Pons (tissue), 1 donor: ENCODE measurements around the gene MEAK7.

ENCODE experiments used
- DNase-seq: peaks from one replicate; pipeline ENCODE4 v3.0.0-alpha.2; 2016; ENCODE audit warnings: low spot score

Gene MEAK7

GRCh38 chr16:84504420-84505248, at the start of gene MEAK7:
Gene MEAK7 (minus strand): TSS chr16:84504659. CDS start chr16:84498086, 6,573 bp downstream.
- DNase-seq, result peak; percentile 99

GRCh38 chr16:84553873-84554399, 49.5 kb upstream of the MEAK7 start:
- no peak for DNase-seq

GRCh38 chr16:84552135-84552534, 47.7 kb upstream of the MEAK7 start:
- no peak for DNase-seq

- no peak for DNase-seq
These were observed 45.6 kb upstream of the MEAK7 start for GRCh38 chr16:84550096-84550495.

- peak; percentile 39 for DNase-seq
These were observed 44.7 kb upstream of the MEAK7 start for GRCh38 chr16:84548971-84549844.

- DNase-seq, result no peak
These were observed 44.0 kb upstream of the MEAK7 start for GRCh38 chr16:84548508-84548907.

GRCh38 chr16:84547546-84548061, 43.1 kb upstream of the MEAK7 start:
- DNase-seq, result no peak

- no peak for DNase-seq
These were observed 42.4 kb upstream of the MEAK7 start for GRCh38 chr16:84546669-84547545.

GRCh38 chr16:84545114-84545737, 40.8 kb upstream of the MEAK7 start:
- DNase-seq, result no peak

- no peak for DNase-seq
These were observed 39.7 kb upstream of the MEAK7 start for GRCh38 chr16:84544031-84544773.

GRCh38 chr16:84543253-84543652, 38.8 kb upstream of the MEAK7 start:
- DNase-seq, result no peak

- DNase-seq, result no peak
These were observed 37.7 kb upstream of the MEAK7 start for GRCh38 chr16:84541999-84542817.

GRCh38 chr16:84540194-84540593, 35.7 kb upstream of the MEAK7 start:
- no peak for DNase-seq

- peak; percentile 52 for DNase-seq
These were observed 33.9 kb upstream of the MEAK7 start for GRCh38 chr16:84538222-84538840.

GRCh38 chr16:84537491-84538151, 33.2 kb upstream of the MEAK7 start:
- DNase-seq, result peak; percentile 65

- no peak for DNase-seq
These were observed 31.4 kb upstream of the MEAK7 start for GRCh38 chr16:84535851-84536250.

- DNase-seq, result no peak
These were observed 30.9 kb upstream of the MEAK7 start for GRCh38 chr16:84535408-84535807.

- no peak for DNase-seq
These were observed 30.4 kb upstream of the MEAK7 start for GRCh38 chr16:84534815-84535214.
